DMS 273 treated with DMSO at 0.1 percent for 48 hours (cell line): ENCODE data around the gene PTAR1.
A peak's percentile ranks its signal among the peaks of the same experiment; 100 is the strongest.

Source experiments
- DNase-seq: peaks from one replicate; lab custom pipeline; 2025; lab: John Stamatoyannopoulos, UW

Gene PTAR1

DNA sequence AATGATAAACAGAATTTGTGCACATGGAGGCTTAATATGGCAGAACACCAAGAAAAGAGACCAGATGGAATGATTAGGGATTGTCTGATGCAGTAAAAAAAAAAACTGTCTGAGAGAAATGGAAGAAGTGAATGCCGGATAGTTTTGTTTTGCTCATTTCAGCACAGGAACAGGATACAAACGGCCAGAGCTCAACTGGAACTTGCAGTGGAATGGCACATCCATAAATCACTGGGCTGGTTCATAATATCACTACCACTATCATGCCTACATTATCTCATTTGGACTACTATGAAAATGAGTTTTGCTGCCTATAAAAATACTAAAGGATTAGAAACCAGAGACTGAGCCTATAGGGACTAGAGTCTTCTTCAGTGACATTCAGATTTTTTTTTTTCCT, 9.7 kb downstream of the PTAR1 start:
- no peak for DNase-seq

DNA sequence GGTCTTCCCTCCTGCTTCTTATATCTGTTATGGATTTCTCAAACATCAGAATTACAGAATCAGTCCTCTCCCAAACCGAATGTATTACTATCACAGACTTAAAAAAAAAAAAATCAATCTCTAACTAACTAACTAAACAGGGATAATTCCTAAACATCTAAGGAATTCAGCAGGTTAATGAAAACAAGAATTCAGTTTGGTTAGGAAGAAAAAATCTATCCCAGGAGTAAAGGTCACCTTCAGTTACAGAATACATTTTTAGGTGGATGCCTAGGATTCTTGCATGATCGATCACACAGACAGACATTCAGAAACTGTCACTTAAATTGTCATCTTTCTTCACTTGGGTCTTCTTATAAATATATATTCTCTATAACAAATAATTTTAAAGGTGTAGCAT, 11.5 kb downstream of the PTAR1 start:
- DNase-seq: no peak

DNA sequence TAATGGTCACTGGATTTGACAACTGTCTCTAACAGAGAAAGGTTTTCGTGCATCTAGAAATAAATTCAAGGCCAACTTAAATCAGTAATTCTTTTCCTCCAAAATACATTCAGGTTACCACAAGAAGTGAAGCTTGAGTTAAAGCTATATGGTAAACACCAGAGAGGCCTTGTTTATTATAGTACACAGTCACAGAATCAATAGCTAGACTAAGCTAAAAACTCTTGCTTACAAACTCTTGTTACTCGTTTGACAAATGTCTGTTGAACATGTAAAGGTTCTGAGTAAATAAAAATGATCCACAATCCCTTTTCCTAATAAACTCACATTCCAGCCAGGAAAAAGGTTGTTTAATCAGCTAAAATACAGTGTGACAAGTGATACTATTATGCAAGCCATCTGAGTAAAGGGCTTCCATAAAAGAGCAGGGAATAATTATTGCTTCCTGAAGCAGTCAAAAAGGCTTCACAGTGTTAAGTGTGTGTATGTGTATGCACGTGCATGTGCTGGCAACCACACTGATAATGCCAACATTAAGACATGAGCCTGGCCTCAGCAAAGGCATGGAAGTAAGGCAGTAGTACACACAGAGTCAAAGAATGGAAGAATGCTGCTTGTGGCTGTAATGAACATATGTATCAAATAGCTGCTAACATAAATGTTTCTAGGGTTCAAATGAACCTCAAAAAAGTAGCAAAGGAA, 12.8 kb downstream of the PTAR1 start:
- DNase-seq: no peak

DNA sequence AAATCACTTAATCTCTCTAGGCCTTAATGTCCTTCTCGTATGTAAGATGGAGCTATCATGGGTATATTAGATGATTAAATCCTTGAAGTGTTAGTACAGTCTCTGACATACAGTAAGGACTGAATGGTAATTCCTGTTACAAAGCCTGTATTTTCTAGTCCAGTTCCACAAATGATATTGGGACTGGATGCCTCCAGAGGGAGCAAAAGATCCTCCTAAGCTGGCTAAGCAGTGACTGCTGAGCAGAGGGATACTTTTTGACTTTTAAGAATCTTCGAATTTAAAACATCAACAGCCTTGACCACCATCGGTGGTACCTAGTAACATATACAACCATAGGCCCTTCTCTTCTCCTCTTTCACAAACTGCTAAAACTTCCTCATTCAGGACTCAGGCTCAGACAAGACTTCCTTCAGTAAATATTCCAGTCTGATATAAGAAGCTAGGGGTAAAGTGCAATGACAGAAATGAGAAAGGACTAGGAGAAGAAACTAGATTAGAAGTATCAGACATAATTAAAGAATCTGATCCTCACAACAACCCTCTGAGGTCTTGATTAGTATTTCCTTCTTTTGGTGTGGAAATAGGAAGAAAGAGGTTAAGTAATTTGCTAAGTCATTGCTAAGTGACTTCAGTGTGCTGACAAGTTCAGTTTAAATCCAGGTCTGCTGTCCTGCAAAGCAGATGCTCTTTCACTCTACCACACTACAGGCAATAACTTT, 13.9 kb downstream of the PTAR1 start:
- DNase-seq: no peak

DNA sequence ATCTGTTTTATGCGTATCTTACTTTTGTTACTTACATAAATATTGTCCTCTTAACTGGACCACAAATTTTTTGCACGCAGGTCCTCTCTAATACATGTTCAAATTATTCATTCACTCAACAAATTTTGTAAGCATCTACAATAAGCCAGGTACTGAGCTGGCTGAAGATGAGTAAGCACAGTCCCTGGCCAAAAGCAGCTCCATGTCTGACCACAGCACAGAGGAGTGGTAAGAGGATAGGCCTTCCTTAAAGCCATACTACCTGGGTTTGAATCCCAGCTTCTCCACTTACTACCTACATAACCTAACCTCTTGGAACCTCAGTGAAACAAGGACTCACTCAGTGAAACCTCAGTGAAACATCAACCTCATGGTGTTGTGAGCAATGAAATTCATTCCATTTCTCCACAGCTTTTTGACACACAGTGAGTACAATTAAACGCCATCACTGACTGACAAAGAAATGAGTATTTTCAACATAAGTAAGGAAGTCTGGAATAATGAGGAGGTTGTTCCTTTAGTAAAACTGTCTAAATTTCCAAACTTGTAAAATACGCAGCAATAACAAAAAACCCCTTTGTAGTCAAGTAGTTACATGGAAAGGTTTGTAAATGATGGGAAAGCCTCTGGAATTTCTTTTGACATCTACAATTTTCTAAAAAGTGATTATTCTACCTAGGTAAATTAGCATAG, 15.0 kb downstream of the PTAR1 start:
- DNase-seq: no peak

DNA sequence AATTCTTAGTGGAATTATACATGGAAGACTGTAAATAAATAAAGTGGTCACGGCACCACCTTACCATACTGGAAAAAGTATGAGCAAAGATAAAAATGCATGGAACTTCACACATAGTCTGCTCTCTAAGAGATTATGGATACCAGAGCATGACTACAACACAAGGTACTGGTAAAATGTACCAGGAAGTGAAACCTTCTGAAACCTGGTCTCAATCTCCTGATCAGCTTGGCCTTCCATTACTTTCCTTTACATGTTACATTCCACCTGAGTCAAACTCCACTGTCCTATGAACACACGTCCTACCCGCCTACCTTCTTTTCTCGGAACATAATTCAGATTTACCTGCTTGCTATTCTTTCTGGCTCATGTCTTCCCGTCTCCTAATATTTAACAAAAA, 15.9 kb downstream of the PTAR1 start:
- DNase-seq: no peak

DNA sequence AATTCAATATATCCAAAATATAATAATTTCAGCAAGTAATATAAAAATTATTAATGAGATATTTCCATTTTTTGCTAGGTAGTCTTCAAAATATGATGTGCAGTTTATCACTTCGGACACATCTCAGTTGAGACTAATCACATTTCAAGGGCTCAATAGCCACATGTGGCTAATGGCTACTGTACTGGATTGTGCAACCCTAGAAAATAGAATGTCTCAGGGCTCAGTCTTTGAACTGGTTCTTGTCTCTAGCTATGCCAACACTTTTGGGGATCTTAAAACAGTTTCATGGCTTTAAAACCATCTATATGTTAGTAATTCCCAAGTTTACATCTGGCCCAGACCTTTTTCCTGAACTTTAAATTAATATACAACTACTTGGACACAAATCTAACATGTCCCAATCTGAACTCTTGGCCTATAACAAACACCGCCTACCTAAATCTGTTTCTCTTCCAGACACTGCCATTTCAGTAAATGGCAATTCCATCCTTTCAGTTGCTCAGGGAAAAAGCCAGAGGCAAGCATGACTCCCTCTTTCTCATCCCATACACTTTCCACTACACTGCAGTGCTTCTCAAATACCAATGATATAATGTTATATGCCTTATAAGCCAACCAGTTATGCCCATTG, 18.8 kb downstream of the PTAR1 start:
- DNase-seq: no peak

DNA sequence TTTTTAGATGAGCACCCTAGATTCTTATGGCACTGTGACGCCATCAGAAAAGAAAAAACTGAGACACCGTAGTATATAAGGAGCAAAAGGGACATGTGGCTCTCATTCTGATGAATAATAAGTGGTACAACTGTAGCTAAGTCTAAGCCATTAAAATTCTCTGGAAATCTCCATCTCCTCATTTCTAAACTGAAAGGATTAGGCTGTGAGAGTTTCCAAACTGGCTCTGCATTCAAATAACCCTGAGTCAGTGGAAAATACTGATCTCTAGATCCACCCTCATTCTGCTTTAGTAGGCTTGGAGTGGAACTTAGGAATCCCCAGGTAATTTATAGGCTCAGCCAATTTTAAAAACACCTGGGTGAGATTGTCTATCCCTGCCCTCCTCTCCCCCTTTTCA, 28.5 kb downstream of the PTAR1 start:
- DNase-seq: no peak

GRCh38 chr9:69719983-69720382, 39.8 kb downstream of the PTAR1 start:
- no peak for DNase-seq

DNA sequence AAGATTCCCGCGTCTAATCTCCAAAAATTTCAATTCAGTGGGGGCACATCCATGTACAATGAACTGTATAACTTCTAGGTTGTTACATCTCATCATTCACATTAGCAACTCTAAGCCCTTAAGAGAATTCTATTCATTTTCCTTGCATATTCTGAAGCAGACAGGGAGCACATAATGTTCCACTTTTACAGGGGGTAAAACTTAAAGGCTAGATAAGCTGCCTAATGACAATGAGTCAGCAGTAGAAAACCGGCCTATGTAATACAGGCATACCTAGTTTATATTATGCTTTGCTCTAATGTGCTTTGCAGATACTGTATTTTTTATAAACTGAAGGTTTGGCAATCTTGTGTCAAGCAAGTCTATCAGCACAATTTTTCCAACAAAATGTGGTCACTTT, 40.4 kb downstream of the PTAR1 start:
- DNase-seq: no peak

GRCh38 chr9:69718218-69718617, 41.6 kb downstream of the PTAR1 start:
- no peak for DNase-seq

GRCh38 chr9:69715825-69716224, 44.0 kb downstream of the PTAR1 start:
- no peak for DNase-seq

DNA sequence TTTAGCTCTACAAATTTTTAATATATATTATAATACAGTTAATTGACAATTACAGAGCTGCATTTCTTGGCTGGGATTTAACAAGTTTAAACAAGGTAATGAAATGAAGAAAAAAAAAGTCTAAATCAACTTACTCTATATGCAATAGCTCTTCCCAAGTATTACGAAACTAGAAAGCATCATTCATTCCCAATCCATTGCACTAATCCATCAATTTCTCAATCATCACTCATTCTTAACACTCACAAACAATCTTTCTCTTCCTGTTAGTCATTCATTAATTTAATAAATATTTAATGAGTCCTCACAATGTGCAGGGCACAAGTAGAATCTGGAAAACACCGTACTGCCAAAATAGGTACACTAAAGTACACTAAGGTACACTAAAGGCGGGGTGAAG, 44.7 kb downstream of the PTAR1 start:
- DNase-seq: no peak

GRCh38 chr9:69697475-69697874, 62.3 kb downstream of the PTAR1 start:
- DNase-seq: no peak

DNA sequence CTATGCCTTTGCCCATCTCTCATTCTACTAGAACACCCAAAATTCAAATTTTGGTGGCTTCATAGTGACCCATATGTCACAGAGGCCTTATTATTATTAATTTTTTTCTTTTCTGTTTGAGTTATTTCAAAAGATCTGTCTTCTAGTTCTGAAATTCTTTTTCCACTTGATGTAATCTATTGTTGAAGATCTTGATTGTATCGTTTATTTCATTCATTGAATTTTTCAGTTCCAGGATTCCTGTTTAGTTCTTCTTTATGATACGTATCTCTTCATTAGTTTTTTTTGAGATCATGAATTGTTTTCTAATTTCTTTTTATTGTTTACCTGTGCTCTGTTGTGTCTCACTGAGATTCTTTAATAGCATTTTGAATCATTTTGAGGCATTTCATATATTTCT, 63.0 kb downstream of the PTAR1 start:
- no peak for DNase-seq

GRCh38 chr9:69689991-69690538, 69.7 kb downstream of the PTAR1 start:
- no peak for DNase-seq

DNA sequence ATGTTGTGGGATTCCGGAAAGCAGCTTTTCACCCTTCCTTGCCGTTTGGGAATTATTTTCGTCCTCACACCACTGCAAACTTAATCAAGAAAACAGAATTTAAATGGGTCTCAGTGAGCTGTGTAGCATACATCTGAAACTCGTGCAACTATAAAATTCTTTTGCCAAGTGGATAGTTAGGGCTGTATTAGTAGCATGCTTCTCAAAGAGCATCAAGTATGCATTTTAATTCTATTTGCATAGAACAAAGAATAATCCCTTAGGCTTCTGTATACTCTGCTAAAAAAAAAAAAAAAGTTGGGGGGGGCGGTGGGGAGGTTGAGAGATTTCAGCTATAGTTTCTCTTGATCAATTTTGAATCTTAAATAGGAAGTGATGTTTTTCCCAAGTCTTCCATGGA, 75.9 kb downstream of the PTAR1 start:
- DNase-seq: no peak

DNA sequence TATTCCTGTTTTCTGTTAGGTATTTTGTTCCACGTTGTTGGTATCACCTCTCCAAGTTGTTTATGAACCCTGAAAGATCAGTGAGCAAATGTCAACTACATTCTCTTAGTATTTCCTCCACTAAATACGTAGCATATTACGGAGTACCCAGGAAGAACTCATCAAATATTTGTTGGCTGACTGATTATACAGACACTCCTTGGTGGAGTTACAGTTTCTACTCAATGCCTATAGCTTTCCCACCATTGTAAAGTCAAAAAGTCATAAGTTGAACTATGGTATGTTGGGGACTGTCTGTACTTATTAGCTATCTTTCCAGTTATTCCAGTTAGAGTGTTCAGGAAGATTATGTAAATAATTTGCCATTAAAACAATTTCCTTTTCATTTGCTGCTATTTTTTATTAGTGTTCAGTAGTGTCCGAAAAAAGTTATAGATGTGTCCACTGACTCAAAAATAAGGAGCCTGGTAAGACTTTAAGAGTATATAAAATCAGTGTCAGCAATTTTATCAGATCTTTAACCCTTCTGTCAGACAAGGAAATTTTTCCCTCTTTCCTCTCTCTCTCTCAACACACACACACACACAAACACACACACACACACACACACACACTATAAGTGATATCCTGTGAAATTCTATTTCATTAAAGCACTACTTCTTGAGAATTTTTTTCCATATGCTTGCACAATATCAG, 80.8 kb downstream of the PTAR1 start:
- no peak for DNase-seq

DNA sequence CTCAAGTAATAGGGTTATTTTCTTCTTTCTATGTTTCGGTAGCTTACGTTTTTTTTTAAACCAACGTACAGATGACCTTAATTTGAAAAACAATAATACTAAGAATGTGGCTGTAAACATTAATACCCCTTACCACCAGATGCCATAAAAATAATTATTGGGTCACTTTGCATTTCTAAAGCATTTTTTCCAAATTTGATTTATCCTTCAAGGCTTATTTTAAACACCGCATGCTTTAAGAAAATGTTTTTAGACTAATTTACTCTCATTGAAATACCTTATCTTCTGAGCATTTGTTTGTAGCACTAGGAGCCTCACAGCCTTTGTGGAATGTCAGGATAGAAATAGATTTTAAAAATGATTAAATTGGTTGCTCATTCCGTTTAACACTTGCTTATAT, 81.9 kb downstream of the PTAR1 start:
- no peak for DNase-seq

DNA sequence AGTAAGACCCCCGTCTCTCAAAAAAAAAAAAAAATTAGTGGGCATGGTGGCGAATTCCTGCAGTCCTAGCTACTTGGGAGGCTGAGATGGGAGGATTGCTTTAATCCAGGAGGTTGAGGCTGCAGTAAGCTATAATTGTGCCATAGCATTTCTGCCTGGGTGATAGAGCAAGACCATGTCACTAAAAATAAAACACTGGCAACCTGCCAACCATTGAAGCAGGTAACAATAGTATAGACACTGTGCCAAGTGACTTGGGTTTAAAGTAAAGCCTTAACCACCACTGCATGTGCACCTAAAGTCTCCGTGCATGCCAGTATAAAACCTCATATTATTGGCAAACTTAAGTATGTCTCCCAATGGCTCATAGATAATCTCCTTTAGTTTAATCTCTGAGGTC, 84.2 kb downstream of the PTAR1 start:
- DNase-seq: no peak

- peak; percentile 14 for DNase-seq
These were observed 84.9 kb downstream of the PTAR1 start for GRCh38 chr9:69674716-69675438.
